NCI-H146 treated with DMSO at 0.1 percent for 48 hours (cell line): ENCODE results near the gene KRT76.

Source experiments
- DNase-seq: peaks from one replicate; lab custom pipeline; 2025; ENCODE audit not compliant: unreplicated experiment; lab: John Stamatoyannopoulos, UW

The KRT76 gene

DNA sequence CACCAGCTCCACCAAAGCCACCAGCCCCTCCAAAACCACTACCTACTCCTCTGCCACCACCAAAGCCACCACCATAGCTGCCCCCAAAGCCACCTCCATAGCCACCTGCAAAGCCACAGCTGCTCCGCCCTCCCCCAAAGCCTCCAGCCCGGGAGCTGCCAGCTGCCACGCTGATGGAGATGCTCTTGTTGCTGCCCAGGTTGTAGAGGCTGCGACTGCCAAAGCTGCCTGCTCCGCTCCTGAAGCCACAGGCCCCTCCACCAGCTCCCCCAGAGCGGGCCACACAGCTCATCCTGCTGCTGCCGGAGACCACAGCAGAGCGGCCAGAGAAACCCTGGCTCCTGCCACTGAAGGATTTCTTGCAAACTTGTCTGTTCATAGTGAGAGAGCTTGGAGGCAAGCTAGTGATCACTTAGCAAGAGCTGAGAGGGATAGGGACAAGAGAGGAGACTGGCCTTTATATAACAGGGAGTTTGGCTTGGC lies at the start of gene KRT76:
KRT76 (minus strand) TSS at position 433 of the 483 bp plus-strand sequence; CDS start at position 379, 54 bp downstream.
- no peak for DNase-seq

DNA sequence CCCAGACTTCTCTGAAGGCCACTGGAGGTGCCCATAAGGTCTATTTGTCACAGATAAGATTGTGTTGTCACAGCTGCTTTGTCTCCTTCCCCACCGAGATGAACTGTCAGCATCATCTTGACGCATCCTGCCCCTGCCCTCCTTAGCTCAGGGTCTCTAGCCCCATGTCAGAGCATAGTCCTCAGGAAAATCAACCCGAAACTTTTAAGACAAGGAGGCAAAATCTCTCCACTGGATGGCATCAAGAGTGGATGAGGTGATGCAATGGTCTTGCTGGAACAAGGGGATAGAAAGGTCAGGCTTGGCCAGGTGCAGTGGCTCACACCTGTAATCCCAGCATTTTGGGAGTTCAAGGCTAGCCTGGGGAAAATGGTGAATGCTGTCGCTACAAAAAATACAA lies 48.8 kb upstream of the KRT76 start:
- DNase-seq: no peak

DNA sequence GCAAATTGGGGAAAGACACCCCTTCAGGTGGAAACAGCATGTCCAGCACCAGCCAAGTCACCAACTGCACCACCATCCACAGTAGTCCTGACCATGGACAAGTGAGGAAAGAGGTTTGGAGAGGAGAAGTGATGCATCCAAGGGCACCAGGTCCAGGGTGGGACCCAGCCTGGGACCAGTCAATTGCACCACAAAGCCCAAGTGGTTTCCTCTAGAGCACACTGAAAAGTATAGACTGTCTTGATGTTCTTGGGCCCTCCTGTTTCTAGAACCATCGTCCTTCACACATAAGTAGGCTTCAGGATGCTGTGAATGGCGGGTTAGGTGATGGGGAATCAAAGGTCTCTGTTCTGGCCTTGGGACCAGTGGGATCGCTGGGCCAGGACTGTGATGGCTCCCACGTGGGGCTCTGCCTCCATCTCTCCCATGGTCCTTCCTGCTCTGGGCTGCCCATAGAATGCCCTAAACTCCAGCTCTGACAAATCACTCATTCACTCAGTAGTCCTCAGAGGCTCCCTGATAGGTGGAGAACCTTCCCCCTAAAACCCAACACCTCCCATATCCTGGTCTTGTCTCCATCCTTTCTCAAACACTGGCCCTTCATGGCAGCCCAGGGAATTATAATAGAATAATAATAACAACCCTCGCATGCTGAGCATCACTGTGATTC lies 47.7 kb upstream of the KRT76 start:
- DNase-seq: no peak

DNA sequence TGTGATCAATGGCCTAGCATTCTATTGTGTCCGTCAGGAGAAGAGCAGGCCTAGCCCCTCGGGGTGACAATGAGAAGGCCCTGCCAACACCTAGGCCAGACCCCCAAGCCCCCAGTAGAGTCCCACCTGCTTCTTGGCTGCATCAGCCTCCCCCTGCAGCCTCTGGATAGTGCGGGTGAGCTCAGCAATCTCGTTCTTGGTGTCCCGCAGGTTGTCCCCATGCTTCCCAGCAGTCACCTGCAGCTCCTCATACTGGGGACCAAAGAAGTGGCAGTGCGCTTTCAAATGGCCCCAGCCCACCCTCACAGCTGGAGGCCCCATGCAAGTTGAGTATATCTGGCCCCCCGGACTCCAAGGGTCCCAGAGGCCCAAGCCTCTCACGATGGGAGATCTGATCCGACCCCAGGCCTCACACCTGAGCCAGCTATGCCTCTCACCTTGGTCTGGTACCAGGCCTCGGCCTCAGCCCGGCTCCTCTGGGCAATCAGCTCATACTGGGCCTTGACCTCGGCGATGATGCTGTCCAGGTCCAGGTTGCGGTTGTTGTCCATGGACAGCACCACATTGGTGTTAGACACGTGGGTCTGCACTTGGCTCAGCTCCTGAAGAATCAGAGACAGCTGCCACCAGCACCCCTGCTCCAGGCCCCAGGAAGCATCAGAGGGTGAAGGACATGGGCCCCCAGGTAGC lies 46.8 kb upstream of the KRT76 start:
- DNase-seq: no peak

DNA sequence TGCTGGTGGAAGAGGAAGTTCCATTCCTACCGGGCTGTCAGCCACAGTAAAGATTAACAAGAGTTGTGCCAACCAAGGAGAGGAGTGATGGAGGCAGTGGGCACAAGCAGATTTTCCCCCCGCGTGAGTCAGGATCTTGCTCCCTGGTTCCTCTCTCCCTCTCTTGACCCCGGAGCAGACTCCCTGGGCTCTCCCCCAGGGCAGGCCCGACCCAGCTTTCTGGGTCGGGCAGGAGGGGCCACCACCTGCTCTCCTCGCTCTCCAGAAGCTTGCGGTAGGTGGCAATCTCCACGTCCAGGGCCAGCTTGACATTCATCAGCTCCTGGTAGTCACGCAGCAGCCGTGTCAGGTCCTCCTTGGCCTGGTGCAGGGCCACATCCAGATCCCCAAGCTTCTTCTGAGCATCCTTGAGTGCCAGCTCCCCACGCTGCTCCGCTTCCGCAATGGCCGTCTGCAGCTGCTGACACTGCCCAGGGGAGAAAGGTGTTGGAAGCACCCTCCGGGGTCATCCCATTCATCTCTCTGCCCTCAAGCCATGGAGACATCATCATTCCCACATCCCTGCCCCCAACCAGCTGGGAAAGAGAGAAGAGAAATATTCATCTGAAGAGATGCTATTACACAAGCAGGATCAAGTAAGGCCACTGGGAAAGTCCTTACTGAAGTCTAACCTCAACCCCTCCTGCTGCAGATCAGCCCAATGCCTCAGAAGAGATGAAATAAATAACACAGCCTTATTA lies 45.8 kb upstream of the KRT76 start:
- DNase-seq: no peak

GRCh38 chr12:52821826-52822660 lies 44.9 kb upstream of the KRT76 start:
- DNase-seq: no peak

DNA sequence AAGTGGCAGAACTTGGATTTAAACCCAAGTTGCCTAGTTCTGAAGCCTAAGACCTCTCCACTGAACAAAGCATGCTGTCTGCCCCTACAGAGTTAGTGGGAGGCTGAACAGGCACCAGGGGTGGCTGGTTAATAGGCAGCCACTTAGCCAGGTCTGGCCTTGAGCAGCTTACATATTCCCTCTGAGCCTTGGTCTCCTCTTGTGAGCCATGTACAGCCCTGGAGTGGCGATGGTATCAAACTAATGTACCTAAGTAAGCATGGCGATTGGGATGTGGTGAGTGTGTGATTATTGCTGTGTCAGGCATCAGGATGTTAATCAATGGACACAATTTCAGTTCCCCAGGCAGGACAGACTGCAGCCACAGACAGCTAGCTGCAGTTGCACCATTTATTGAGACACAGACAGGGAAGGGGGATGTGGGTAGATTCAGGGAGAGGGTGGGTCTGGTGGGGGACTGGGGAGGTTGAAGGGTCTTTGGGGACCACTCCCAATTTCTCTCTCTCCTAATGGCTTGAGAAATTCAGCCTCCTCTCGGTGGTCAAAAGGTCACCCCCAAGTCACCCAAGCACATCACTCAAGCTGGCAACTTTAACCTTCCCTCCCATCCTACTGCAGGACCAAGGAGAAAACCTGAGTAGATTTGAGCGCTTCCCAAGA lies 44.1 kb upstream of the KRT76 start:
- no peak for DNase-seq

DNA sequence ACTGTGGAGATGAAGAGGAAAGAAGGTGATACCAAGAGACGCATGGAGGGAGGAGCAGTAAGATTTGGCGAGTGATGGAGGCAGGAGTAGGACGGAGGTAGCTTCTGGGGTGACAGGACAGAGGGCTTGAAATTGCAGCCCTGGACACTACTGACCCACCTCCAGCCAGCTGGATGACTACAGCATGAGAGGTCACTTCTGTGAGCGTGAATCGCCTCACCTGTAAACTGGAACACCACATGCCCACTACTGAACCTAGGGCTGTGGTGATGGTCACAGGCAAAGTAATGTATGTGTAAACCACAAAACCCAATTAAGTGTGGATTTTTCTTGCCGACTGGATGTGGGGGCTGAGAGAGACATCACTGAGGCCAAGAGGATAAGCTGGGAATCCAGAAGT lies 43.4 kb upstream of the KRT76 start:
- DNase-seq: no peak

DNA sequence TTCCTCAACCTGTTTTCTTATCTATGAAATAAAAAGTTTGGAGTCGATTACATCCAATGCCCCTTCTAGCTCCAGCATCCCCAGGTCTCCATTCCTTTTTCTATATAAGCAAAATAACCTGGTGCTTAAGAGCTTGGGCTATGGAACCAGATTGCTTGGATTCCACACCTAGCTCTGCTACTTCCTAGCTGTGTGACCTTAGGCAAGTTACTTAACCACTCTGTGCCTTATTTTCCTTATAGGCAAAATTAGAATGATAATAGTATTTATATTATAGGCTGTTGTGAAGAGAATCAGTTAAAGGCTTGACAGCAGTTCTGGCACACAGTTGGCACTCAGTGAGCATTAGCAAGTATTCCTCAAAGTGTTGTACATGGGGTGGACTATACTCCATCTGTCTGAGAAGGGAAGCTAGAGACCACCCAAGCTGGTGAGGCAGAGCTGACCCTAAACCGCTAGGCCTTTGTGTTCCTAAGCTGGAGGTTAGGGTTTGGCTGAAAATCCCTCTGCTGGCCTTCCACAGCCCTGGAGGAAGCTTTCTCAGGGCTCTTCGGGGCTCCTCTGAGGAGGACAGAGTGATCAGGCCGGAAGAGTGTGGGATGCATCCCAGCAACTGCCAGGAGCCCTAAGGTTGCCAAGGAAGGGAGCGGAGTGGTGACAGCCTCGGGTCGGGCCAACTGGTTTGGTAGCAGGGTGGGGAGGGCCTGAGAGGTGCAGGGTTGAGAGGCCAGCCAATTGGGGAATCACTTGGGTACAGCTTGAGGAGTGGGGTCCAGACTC lies 42.8 kb upstream of the KRT76 start:
- DNase-seq: no peak

DNA sequence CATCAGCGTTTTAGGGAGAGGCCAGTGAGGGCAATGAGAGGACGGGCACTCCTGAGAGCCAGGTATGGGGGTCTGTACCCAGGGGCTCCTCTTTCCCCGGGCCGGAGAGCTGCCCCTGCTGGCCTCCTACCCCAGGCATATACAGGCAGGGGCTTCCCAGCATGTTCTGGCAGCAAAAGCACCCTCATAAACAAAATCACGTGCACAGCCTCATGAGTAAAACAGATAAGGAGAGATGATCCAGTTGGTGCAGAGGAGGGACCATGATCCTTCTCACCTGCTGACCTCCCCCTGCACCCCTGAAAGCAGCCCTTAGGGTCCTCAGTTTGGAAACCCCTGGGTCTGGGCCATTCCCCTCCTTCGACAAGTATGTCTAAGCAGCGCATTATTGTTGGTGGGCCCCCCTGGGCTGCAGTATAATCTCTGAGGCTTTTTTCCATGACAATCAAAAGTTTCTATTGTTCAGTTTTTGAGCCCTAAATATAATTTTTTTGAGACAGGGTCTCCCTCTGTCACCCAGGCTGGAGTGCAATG lies 41.8 kb upstream of the KRT76 start:
- DNase-seq: no peak

GRCh38 chr12:52818388-52818787 lies 41.2 kb upstream of the KRT76 start:
- DNase-seq: peak; percentile 75

- DNase-seq: no peak
These were observed 40.6 kb upstream of the KRT76 start for GRCh38 chr12:52817699-52818238.

DNA sequence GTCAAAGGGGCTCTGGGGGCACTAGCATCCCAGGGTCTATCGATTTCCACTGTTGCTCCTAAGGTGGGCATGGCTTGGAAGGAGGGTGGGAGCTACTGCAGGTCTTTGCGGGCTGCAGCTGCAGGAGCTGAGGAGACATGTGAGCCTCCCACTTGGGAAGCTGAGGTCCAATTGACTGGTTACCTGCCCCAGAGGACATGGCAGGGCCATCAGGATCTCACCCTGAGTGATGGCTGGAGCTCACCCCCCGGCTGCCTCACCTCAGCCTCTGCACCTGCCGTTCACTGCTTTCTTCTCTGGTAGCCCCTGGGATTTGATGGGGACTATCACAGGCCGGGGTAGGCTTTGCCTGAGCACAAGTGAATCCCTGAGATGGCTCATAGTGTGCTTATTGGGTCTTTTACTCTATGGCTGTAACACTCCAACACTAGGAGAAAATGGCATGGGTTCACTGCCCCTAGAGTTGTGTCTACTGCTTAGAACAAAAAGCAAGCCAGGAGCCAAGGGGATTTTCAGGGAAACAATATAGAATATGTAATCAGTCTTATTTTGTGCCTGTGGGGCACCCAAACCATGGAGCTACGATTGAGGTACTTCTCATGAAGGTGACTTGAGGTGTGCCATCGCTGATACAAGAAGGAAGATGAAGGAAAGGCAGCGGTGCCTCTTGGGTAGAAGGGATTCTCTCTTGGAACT lies 40.0 kb upstream of the KRT76 start:
- DNase-seq: no peak

DNA sequence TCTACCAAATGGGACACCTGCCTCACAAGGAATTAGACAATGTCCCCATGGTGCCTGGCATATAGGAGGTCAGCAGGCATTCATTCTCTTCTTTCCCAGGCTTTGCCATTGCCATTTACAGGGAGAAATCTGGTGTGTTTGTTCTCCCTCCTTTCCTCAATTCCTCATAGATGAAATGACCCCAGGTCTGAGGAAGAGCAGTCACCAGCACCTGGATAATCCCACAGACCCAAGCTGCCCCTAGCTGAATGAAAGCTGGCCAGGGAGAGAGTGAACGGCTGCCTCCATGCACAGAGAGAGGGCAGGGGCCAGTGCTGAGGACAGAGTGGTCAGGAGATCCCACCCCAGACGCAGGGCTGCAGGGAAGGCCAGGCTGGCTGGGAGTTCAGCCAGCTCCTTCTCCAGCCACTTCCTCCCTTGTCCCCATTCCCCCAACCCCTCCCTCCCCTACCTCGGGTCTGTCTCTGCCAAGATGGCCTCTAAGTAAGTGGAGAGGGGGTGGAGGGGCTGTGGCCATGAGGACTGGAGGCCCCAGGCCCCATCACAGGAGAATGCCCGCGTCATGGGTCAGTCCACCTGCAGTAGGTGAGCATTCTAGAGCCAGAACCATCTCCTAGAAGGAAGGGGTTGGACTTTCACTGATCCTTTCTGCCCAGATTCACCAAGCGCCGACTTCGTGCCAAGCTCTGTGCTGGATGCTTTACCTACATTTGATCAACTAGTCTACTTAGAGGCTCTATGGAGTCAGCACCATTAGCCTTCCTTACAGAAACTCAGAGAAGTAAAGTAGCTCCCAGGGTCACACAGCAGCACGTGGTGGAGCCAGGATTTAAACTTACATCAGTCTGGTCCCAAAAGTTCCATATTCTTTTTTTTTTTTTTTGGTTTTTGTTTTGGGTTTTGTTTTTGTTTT lies 38.8 kb upstream of the KRT76 start:
- DNase-seq: no peak

- no peak for DNase-seq
These were observed 38.0 kb upstream of the KRT76 start for GRCh38 chr12:52815161-52815560.

- DNase-seq: no peak
These were observed 37.6 kb upstream of the KRT76 start for GRCh38 chr12:52814710-52815155.

DNA sequence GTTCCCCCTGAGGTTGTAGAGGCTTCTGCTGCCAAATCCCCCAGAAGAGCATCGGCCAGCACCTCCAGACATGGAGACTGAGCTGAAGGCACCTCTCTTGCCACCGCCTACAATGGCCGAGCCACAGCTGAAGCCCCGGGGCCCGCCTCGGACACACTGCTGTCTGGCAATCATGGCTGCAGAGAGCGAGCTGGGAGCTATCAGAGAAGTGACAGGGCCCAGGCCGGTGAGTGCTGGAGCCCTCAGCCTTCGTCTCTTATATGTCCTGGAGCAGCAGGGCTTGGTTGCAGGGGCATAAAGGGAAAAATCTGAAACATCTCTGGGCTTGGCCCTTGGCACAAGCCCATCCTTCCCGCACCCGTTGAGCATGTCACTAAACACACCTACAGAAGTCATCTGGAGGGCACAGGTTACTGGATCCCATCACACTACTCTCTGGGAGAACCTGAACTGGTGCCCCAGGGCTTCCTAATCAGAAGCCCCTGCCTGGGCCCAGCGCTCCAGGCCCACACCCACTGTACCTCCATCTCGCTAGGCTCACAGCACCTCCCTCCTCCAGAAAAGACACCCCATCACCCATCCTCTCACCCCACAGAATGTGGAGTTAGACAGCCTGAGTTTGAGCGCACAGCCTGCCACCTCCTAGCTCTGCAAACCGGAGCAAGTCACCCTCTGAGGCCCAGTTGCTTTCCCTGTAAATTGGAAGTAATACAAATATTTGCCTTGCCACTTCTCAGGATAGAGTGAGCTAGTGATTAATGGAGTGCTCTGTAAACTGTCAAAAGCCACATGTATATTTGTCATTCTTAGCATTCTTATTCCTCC lies 37.0 kb upstream of the KRT76 start, which contains the start of gene KRT4:
KRT4 (minus strand) TSS at position 232 of the 825 bp plus-strand sequence; CDS start at position 174, 58 bp downstream.
- DNase-seq: no peak
